Right lobe of liver (tissue), 4 donors: ENCODE results near the gene CLIC5.

Experiments used
- POLR2A ChIP-seq: fragments of 450-650 bp; IDR thresholded peaks from one replicate; pipeline ENCODE4 v1.6.1; 2017; ENCODE audit warnings: antibody characterized with exemption, mild to moderate bottlenecking
- TF ChIP-seq, protein P1 (sequence below), 4 donors: fragments of 200-600 bp in 3 of 4; fragments of 450-650 bp in 1 of 4; IDR thresholded peaks; one replicate each; pipeline versions ENCODE4 v1.5.1 to v1.8.0; 2016 to 2022; ENCODE audit warnings: antibody characterized with exemption in 4 of 4, mild to moderate bottlenecking in 2 of 4
- donor health status: DM: no; HTN: no; CAD: no.
- donor health status: DM: no; HTN: no; CAD: no.
- donor health status: DM: no; HTN: yes; CAD: no.

DNA sequence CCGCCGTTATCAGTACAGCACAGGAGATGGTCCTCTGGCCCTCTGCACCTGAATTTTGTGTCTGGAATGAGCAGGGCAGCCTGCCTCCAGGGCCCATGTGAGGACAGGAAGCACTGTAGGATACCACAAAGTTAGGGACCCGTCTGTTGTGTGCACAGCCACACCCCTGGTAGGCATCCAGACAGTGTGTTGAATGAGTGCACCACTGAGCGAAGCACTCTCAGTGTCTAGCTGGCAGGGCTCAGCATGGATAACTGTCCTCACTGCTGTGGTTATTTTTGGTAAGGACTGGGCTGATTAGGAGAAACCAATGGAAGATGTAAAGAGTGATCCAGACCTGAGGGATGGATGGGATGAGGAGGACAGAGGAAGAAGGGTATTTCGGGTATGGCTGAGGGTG is 178.7 kb downstream of the CLIC5 start:
- no peak for TF ChIP-seq POLR2A
- TF ChIP-seq, protein P1, sequence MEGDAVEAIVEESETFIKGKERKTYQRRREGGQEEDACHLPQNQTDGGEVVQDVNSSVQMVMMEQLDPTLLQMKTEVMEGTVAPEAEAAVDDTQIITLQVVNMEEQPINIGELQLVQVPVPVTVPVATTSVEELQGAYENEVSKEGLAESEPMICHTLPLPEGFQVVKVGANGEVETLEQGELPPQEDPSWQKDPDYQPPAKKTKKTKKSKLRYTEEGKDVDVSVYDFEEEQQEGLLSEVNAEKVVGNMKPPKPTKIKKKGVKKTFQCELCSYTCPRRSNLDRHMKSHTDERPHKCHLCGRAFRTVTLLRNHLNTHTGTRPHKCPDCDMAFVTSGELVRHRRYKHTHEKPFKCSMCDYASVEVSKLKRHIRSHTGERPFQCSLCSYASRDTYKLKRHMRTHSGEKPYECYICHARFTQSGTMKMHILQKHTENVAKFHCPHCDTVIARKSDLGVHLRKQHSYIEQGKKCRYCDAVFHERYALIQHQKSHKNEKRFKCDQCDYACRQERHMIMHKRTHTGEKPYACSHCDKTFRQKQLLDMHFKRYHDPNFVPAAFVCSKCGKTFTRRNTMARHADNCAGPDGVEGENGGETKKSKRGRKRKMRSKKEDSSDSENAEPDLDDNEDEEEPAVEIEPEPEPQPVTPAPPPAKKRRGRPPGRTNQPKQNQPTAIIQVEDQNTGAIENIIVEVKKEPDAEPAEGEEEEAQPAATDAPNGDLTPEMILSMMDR (IDR thresholded peaks at IDR 0.05) = no peak
